ENCODE measurements around the gene TOM1L1.
"Not testable (repeated sequence)": the region's sequence is repeated elsewhere in the genome, so short reads cannot be mapped to it uniquely, and the experiment has no call there.

The TOM1L1 gene

GRCh38 chr17:54900457-54901229 lies at the start of gene TOM1L1:
Gene TOM1L1 (plus strand): TSS chr17:54900852. CDS start chr17:54900866, 14 bp downstream.
- in situ Hi-C loops (cut with HindIII; ENCODE audit: low pct_unique_long_range_greater_than_20kb, low sequenced_read_pairs): no loop called here
- peak; percentile 92 to 97 for DNase-seq (ENCODE audit: low read depth in 1 of 2, low spot score in 1 of 2)
- TF ChIP-seq JUND (IDR thresholded peaks at IDR 0.05; ENCODE audit: low read depth): no peak

- no peak for DNase-seq (ENCODE audit: low read depth in 1 of 2, low spot score in 1 of 2)
- in situ Hi-C loops (cut with HindIII; ENCODE audit: low pct_unique_long_range_greater_than_20kb, low sequenced_read_pairs): no loop called here
- no peak for TF ChIP-seq JUND (IDR thresholded peaks at IDR 0.05; ENCODE audit: low read depth)
Measured at GRCh38 chr17:54859187-54859586, 41.5 kb upstream of the TOM1L1 start.

GRCh38 chr17:54860617-54861470 lies 39.8 kb upstream of the TOM1L1 start:
- in situ Hi-C loops (cut with HindIII; ENCODE audit: low pct_unique_long_range_greater_than_20kb, low sequenced_read_pairs): no loop called here
- TF ChIP-seq JUND (IDR thresholded peaks at IDR 0.05; ENCODE audit: low read depth): no peak
- DNase-seq (ENCODE audit: low read depth in 1 of 2, low spot score in 1 of 2): no peak

GRCh38 chr17:54861471-54861983 lies 39.1 kb upstream of the TOM1L1 start:
- in situ Hi-C loops (cut with HindIII; ENCODE audit: low pct_unique_long_range_greater_than_20kb, low sequenced_read_pairs): no loop called here
- DNase-seq (ENCODE audit: low read depth in 1 of 2, low spot score in 1 of 2): no peak
- no peak for TF ChIP-seq JUND (IDR thresholded peaks at IDR 0.05; ENCODE audit: low read depth)

GRCh38 chr17:54863176-54863575 lies 37.5 kb upstream of the TOM1L1 start:
- in situ Hi-C loops (cut with HindIII; ENCODE audit: low pct_unique_long_range_greater_than_20kb, low sequenced_read_pairs): no loop called here
- no peak for DNase-seq (ENCODE audit: low read depth in 1 of 2, low spot score in 1 of 2)
- no peak for TF ChIP-seq JUND (IDR thresholded peaks at IDR 0.05; ENCODE audit: low read depth)

- in situ Hi-C loops (cut with HindIII; ENCODE audit: low pct_unique_long_range_greater_than_20kb, low sequenced_read_pairs): no loop called here
- no peak for TF ChIP-seq JUND (IDR thresholded peaks at IDR 0.05; ENCODE audit: low read depth)
Measured at GRCh38 chr17:54864070-54864469, 36.6 kb upstream of the TOM1L1 start.

GRCh38 chr17:54864636-54865356 lies 35.9 kb upstream of the TOM1L1 start:
- DNase-seq (ENCODE audit: low read depth in 1 of 2, low spot score in 1 of 2): no peak
- in situ Hi-C loops (cut with HindIII; ENCODE audit: low pct_unique_long_range_greater_than_20kb, low sequenced_read_pairs): no loop called here
- TF ChIP-seq JUND (IDR thresholded peaks at IDR 0.05; ENCODE audit: low read depth): no peak

More at GRCh38 chr17:54864070-54864469, 36.6 kb upstream of the TOM1L1 start:
- no peak for DNase-seq (ENCODE audit: low read depth in 1 of 2, low spot score in 1 of 2)

GRCh38 chr17:54867634-54868033 lies 33.0 kb upstream of the TOM1L1 start:
- TF ChIP-seq JUND (IDR thresholded peaks at IDR 0.05; ENCODE audit: low read depth): no peak
- in situ Hi-C loops (cut with HindIII; ENCODE audit: low pct_unique_long_range_greater_than_20kb, low sequenced_read_pairs): no loop called here

GRCh38 chr17:54870671-54871175 lies 29.9 kb upstream of the TOM1L1 start:
- DNase-seq (ENCODE audit: low read depth in 1 of 2, low spot score in 1 of 2): no peak
- no peak for TF ChIP-seq JUND (IDR thresholded peaks at IDR 0.05; ENCODE audit: low read depth)
- in situ Hi-C loops (cut with HindIII; ENCODE audit: low pct_unique_long_range_greater_than_20kb, low sequenced_read_pairs): no loop called here

More at GRCh38 chr17:54867634-54868033, 33.0 kb upstream of the TOM1L1 start:
- DNase-seq (ENCODE audit: low read depth in 1 of 2, low spot score in 1 of 2): no peak

- in situ Hi-C loops (cut with HindIII; ENCODE audit: low pct_unique_long_range_greater_than_20kb, low sequenced_read_pairs); DNase-seq (ENCODE audit: low read depth in 1 of 2, low spot score in 1 of 2): not testable (repeated sequence)
Measured at GRCh38 chr17:54875906-54876305, 24.7 kb upstream of the TOM1L1 start.

GRCh38 chr17:54876656-54877195 lies 23.9 kb upstream of the TOM1L1 start:
- DNase-seq (ENCODE audit: low read depth in 1 of 2, low spot score in 1 of 2): no peak
- in situ Hi-C loops (cut with HindIII; ENCODE audit: low pct_unique_long_range_greater_than_20kb, low sequenced_read_pairs): no loop called here
- TF ChIP-seq JUND (IDR thresholded peaks at IDR 0.05; ENCODE audit: low read depth): no peak
